DLD1 (cell line): ENCODE measurements around the gene FAM124A.

Source experiments
- in situ Hi-C: cut with HindIII; loops from 2 replicates; pipeline ENCODE4 v1.10.0; 2017; ENCODE audit warnings: low sequenced_read_pairs

The FAM124A gene

GRCh38 chr13:51222037-51222685, at the start of gene FAM124A:
FAM124A (plus strand) TSS chr13:51222398; CDS start chr13:51222502, 104 bp downstream.
- in situ Hi-C loops: no loop called here

- in situ Hi-C loops: no loop called here
Measured at GRCh38 chr13:51175021-51175420, 47.2 kb upstream of the FAM124A start.

- in situ Hi-C loops: no loop called here
Measured at GRCh38 chr13:51175639-51176038, 46.6 kb upstream of the FAM124A start.

- in situ Hi-C loops: no loop called here
Measured at GRCh38 chr13:51177188-51177587, 45.0 kb upstream of the FAM124A start.

GRCh38 chr13:51178456-51179074, 43.6 kb upstream of the FAM124A start:
- in situ Hi-C loops: no loop called here

GRCh38 chr13:51179432-51179971, 42.7 kb upstream of the FAM124A start:
- in situ Hi-C loops: no loop called here

- in situ Hi-C loops: no loop called here
Measured at GRCh38 chr13:51180853-51181511, 41.2 kb upstream of the FAM124A start.

GRCh38 chr13:51181786-51182383, 40.3 kb upstream of the FAM124A start:
- in situ Hi-C loops: no loop called here

- in situ Hi-C loops: no loop called here
Measured at GRCh38 chr13:51191743-51192142, 30.5 kb upstream of the FAM124A start.

- in situ Hi-C loops: no loop called here
Measured at GRCh38 chr13:51192348-51192747, 29.9 kb upstream of the FAM124A start.

- in situ Hi-C loops: no loop called here
Measured at GRCh38 chr13:51193387-51193786, 28.8 kb upstream of the FAM124A start.

GRCh38 chr13:51194942-51195341, 27.3 kb upstream of the FAM124A start:
- in situ Hi-C loops: no loop called here

- in situ Hi-C loops: loop anchor here (5.0 kb wide), 1 partner anchor 35 kb away; no protein-coding TSS in a partner anchor
Measured at GRCh38 chr13:51201886-51202285, 20.3 kb upstream of the FAM124A start.

GRCh38 chr13:51202477-51203046, 19.6 kb upstream of the FAM124A start:
- in situ Hi-C loops: loop anchor here (5.0 kb wide), 1 partner anchor 35 kb away; no protein-coding TSS in a partner anchor

GRCh38 chr13:51206584-51206983, 15.6 kb upstream of the FAM124A start:
- in situ Hi-C loops: no loop called here

GRCh38 chr13:51207881-51208280, 14.3 kb upstream of the FAM124A start:
- in situ Hi-C loops: no loop called here

GRCh38 chr13:51208716-51209115, 13.5 kb upstream of the FAM124A start:
- in situ Hi-C loops: no loop called here

GRCh38 chr13:51211910-51212309, 10.3 kb upstream of the FAM124A start:
- in situ Hi-C loops: no loop called here

- in situ Hi-C loops: no loop called here
Measured at GRCh38 chr13:51212758-51213157, 9.4 kb upstream of the FAM124A start.

GRCh38 chr13:51213173-51213728, 8.9 kb upstream of the FAM124A start:
- in situ Hi-C loops: no loop called here

GRCh38 chr13:51218626-51219025, 3.6 kb upstream of the FAM124A start:
- in situ Hi-C loops: no loop called here
